Epithelial cell of proximal tubule (primary cell): ENCODE measurements around the gene USP12. TPM values are rescaled to one million over a fixed set of nuclear protein-coding genes. Genes with fewer than 3 reads are reported as not detected.

Experiments used
- DNase-seq: peaks from one replicate; pipeline ENCODE4 v3.0.0-alpha.2; 2011; ENCODE audit warnings: low read depth
- H3K4me3 ChIP-seq: 2 replicates; pipeline ENCODE4 v1.5.1; 2011; ENCODE audit warnings: low read depth, mild to moderate bottlenecking, low read length
- total RNA-seq: library from RNA; depleted of rRNA; stranded (reverse); fragments of >200 nt; gene quantifications from 2 replicates; pipeline ENCODE4 v1.2.3, GENCODE V29; 2015
- TF ChIP-seq, protein P1 (sequence below): conservative IDR thresholded peaks from 2 replicates; pipeline ENCODE4 v1.5.1; 2012; ENCODE audit warnings: low read depth, mild to moderate bottlenecking, low read length

USP12 gene
- total RNA-seq, 1 donor from 2014 or later, result 14.1 TPM

DNA sequence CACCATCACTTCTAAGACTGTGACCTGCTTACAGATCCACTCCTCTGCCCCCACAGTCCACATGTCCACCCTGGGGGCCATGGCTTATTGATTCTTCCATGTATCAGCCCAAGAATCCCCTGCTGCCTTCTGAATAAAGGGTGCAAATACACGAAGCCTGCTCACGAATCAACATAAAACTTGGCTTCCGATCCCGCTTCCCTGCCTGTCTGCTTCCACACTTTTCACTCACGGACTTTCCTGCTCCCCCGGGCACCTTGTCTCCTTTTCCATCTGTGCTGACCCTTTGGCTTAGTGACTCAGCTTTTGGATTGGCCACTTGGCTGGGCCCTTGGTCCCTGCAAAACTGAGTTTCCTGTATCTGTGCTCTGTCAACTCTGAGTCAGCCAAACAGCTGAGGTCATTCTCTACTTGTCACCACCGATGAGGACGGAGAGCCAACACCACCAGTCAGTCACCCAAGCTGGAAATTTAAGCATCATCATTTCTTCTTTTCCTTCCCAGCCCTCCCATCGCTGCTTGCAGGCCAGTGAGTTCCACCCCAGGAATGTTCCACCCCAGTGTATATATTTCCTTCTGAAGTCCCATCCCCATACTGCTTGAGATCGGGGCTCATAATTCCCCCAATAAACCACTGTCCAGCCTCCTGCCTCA is 11.4 kb upstream of the USP12 start:
- TF ChIP-seq, protein P1, sequence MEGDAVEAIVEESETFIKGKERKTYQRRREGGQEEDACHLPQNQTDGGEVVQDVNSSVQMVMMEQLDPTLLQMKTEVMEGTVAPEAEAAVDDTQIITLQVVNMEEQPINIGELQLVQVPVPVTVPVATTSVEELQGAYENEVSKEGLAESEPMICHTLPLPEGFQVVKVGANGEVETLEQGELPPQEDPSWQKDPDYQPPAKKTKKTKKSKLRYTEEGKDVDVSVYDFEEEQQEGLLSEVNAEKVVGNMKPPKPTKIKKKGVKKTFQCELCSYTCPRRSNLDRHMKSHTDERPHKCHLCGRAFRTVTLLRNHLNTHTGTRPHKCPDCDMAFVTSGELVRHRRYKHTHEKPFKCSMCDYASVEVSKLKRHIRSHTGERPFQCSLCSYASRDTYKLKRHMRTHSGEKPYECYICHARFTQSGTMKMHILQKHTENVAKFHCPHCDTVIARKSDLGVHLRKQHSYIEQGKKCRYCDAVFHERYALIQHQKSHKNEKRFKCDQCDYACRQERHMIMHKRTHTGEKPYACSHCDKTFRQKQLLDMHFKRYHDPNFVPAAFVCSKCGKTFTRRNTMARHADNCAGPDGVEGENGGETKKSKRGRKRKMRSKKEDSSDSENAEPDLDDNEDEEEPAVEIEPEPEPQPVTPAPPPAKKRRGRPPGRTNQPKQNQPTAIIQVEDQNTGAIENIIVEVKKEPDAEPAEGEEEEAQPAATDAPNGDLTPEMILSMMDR, result no peak
- peak; percentile 69 for DNase-seq
- peak overlapping the region; percentile 5 for H3K4me3 ChIP-seq

DNA sequence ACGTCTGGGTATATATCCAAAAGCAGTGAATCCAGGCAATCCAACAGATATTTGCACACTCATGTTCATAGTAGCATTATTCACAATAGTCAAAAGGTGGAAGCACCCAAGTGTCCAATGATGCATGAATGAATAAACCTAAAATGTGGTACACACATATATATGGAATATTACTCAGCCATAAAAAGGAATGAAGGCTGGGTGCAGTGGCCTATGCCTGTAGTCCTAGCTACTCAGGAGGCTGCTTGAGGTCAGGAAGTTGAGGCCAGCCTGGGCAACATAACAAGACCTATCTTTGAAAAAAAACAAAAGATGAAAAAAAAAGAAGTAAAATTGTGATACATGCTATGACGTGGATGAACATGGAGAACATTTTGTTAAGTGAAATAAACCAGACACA is 10.4 kb upstream of the USP12 start:
- TF ChIP-seq, protein P1, result no peak
- no peak for DNase-seq
- H3K4me3 ChIP-seq, result no peak overlapping the region

DNA sequence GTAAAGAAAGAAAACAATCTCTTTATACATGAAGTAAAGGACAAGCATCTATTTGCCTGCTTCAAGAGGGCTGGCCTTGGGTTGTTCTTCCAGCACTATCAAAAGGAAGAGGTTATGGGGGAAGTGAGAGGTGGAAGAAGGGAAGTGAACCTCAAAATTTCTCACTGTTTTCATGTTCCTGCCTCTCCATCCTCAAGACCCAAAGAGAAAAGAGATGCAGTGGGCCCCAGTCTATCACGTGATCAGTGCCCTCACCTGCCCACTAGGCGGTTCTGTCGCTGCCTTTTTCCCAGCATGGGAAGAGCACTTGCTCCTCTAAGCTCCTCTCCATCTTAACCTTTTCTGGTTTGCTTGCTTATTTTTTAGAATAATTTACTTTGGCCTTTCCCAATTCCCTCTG is 6.2 kb upstream of the USP12 start:
- no peak overlapping the region for H3K4me3 ChIP-seq
- TF ChIP-seq, protein P1, result peak; percentile 21
- no peak for DNase-seq

DNA sequence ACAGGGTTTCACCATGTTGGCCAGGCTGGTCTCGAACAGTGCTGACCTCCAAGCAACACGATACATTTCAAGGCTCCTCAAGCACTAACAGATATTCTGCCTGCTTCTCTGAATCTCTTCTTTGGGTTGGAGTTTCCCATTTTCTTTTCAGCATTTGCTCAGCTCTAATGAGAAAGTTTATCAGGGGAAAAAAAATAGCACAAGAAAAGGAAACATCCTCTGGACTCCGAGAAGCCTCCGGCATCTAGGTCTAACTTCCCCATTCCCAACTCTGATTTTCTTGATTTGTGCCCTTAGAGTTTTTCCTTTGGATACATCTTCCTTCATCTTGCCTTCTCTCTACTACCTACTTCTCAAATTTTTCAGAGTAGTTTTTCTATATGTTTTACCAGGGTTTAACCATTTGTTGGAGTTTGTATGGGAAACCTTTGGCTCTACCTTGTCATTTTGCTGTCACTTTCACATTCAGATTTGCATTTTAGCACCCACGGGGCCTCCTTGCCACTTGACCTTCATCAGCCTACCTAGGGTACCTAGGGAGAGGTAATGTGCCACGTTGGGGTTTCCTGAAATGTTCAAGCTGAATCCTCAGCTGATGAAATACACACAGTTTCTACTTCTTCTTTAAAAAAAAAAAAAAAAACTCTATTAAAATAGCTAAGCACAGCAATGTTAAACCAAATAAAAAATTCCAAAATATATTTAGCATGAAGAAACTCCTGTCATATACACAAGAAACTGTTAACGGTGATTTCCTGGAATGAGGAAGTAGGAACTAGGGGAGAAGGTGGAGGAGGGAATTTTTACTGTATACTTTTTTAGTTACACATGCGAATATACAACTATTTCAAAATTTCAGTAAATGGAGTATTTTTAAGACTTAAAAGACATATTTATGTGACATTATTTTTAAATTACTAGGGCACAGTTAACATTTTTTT is 5.1 kb upstream of the USP12 start:
- no peak for DNase-seq
- no peak overlapping the region for H3K4me3 ChIP-seq
- TF ChIP-seq, protein P1, result no peak

DNA sequence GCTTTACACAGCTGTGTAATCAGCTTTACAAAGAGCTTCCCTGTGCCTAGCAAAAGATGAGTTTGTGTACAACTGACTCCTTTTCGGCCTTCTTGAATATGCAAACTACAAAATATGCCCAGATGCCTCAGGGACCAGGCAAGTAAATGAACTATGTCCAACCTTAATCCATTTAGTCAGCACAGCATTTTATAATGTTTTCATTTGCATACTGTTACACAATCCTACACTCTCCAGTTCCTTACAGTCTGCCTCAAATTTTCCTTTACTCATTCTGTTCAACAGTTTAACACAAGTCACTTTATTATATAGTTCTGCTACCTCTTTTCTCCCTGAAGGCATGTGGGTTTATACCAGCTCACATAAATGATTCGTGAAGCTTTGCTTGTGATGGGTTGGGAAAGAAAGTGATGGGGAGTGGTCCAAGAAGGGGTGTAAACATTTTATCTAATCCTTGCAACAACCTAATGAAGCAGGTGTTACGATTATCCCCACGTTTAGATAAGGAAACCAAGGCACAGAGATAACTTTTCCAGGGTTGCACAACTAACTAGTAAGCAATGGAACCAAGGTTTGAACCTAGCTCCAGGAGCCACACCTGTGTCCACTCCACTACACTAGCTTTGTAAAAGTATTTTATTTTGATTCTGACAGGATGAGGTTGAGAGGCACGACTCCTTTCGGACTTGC is 3.3 kb upstream of the USP12 start:
- TF ChIP-seq, protein P1, result no peak

DNA sequence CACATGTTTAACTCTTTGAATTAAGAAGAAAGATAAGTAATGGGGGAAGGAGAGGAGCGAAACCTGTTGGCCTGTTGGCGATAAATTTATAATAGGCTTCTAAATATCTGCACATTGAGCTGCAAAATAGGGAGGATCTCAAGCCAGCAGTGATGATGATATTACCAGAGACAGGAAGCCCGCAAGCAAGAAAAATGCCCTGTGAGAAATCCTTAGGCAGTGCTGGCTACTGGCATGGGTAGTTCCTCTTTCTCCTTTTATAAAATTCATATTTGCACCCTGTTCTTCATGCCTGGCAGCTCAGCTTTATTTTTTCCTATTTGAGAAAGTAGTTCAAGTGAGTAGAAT is 858 bp upstream of the USP12 start:
- TF ChIP-seq, protein P1, result no peak
- DNase-seq, result no peak
- H3K4me3 ChIP-seq, result peak overlapping the region; percentile 73

More for the DNA sequence above, 3.3 kb upstream of the USP12 start:
- no peak for DNase-seq
- no peak overlapping the region for H3K4me3 ChIP-seq
